SHP77 treated with DMSO at 0.1 percent for 48 hours (cell line): ENCODE measurements around the gene ADAMTSL3.
"Not testable (repeated sequence)": the region's sequence is repeated elsewhere in the genome, so short reads cannot be mapped to it uniquely, and the experiment has no call there.

Experiments
- DNase-seq: peaks from one replicate; lab custom pipeline; 2025; lab: John Stamatoyannopoulos, UW

The ADAMTSL3 gene

GRCh38 chr15:83698294-83698693 lies 44.4 kb downstream of the ADAMTSL3 start:
- DNase-seq = no peak

GRCh38 chr15:83699028-83699427 lies 45.1 kb downstream of the ADAMTSL3 start:
- no peak for DNase-seq

GRCh38 chr15:83700082-83700481 lies 46.2 kb downstream of the ADAMTSL3 start:
- DNase-seq = no peak

GRCh38 chr15:83702314-83702713 lies 48.4 kb downstream of the ADAMTSL3 start:
- DNase-seq = not testable (repeated sequence)

- DNase-seq = no peak
These were observed 54.4 kb downstream of the ADAMTSL3 start for GRCh38 chr15:83708328-83708727.

GRCh38 chr15:83709241-83709640 lies 55.3 kb downstream of the ADAMTSL3 start:
- DNase-seq = no peak

GRCh38 chr15:83709811-83710210 lies 55.9 kb downstream of the ADAMTSL3 start:
- no peak for DNase-seq

- no peak for DNase-seq
These were observed 56.5 kb downstream of the ADAMTSL3 start for GRCh38 chr15:83710452-83710851.

GRCh38 chr15:83711236-83711635 lies 57.3 kb downstream of the ADAMTSL3 start:
- DNase-seq = no peak

GRCh38 chr15:83713242-83713641 lies 59.3 kb downstream of the ADAMTSL3 start:
- DNase-seq = no peak

- no peak for DNase-seq
These were observed 61.2 kb downstream of the ADAMTSL3 start for GRCh38 chr15:83714939-83715628.

GRCh38 chr15:83716605-83717004 lies 62.7 kb downstream of the ADAMTSL3 start:
- DNase-seq = no peak

- DNase-seq = no peak
These were observed 63.1 kb downstream of the ADAMTSL3 start for GRCh38 chr15:83717010-83717409.

- no peak for DNase-seq
These were observed 66.5 kb downstream of the ADAMTSL3 start for GRCh38 chr15:83720468-83720867.

GRCh38 chr15:83721031-83721430 lies 67.1 kb downstream of the ADAMTSL3 start:
- DNase-seq = no peak

GRCh38 chr15:83721981-83722380 lies 68.1 kb downstream of the ADAMTSL3 start:
- DNase-seq = no peak

- no peak for DNase-seq
These were observed 69.3 kb downstream of the ADAMTSL3 start for GRCh38 chr15:83723216-83723615.

GRCh38 chr15:83732196-83732595 lies 78.3 kb downstream of the ADAMTSL3 start:
- no peak for DNase-seq

- DNase-seq = no peak
These were observed 78.8 kb downstream of the ADAMTSL3 start for GRCh38 chr15:83732770-83733169.

- no peak for DNase-seq
These were observed 79.3 kb downstream of the ADAMTSL3 start for GRCh38 chr15:83733206-83733605.

- no peak for DNase-seq
These were observed 79.8 kb downstream of the ADAMTSL3 start for GRCh38 chr15:83733691-83734090.

GRCh38 chr15:83734487-83734886 lies 80.6 kb downstream of the ADAMTSL3 start:
- DNase-seq = no peak

GRCh38 chr15:83739629-83740028 lies 85.7 kb downstream of the ADAMTSL3 start:
- no peak for DNase-seq

GRCh38 chr15:83745771-83746170 lies 91.8 kb downstream of the ADAMTSL3 start:
- DNase-seq = no peak
